K562 (cell line): ENCODE data around the gene CLASP2. TPM values are rescaled to one million over a fixed set of nuclear protein-coding genes. Genes with fewer than 3 reads are reported as not detected.

ENCODE experiments used
- ATF2 ChIP-seq: sonication (generic); formaldehyde crosslinking; IDR thresholded peaks from 2 replicates; pipeline ENCODE4 v1.8.1; 2022; ENCODE audit warnings: missing genetic modification reagents
- CREB5 ChIP-seq: fragments of 250-450 bp; sonication (Bioruptor Pico); IDR thresholded peaks from 2 replicates; pipeline ENCODE4 v1.5.0; 2020; ENCODE audit warnings: mild to moderate bottlenecking
- CXXC5 ChIP-seq: fragments of 250-450 bp; sonication (Bioruptor Pico); IDR thresholded peaks from 2 replicates; pipeline ENCODE4 v1.8.0; 2022; ENCODE audit warnings: inconsistent platforms, mild to moderate bottlenecking, moderate library complexity
- GTF2A2 ChIP-seq: IDR thresholded peaks from 2 replicates; pipeline ENCODE4 v1.6.1; 2016; ENCODE audit warnings: mild to moderate bottlenecking, missing genetic modification characterization, missing compliant biosample characterization
- HLTF ChIP-seq: fragments of 450-650 bp; IDR thresholded peaks from 2 replicates; pipeline ENCODE4 v1.6.1; 2016
- IRF2 ChIP-seq: sonication (generic); formaldehyde crosslinking; IDR thresholded peaks from 2 replicates; pipeline ENCODE4 v1.8.1; 2022; ENCODE audit warnings: mild to moderate bottlenecking, missing genetic modification reagents
- MXI1 ChIP-seq: IDR thresholded peaks from 2 replicates; pipeline ENCODE4 v1.6.1; 2011; ENCODE audit warnings: low read depth, mild to moderate bottlenecking, improper control_type of control experiment, low read length
- NELFE ChIP-seq: IDR thresholded peaks from 2 replicates; pipeline ENCODE4 v1.6.1; 2011; ENCODE audit warnings: mild to moderate bottlenecking; ENCODE audit not compliant: insufficient read depth, insufficient read length
- NFE2 ChIP-seq: IDR thresholded peaks from 2 replicates; pipeline ENCODE4 v1.6.1; 2014; ENCODE audit warnings: antibody characterized with exemption, low read depth
- NUFIP1 ChIP-seq: fragments of 450-650 bp; IDR thresholded peaks from 2 replicates; pipeline ENCODE4 v1.6.1; 2018; ENCODE audit not compliant: partially characterized antibody
- PRPF4 ChIP-seq: fragments of 200-400 bp; formaldehyde crosslinking; IDR thresholded peaks from one replicate; pipeline ENCODE4 v1.6.1; 2017; ENCODE audit warnings: low read length, low read depth, mild to moderate bottlenecking; ENCODE audit not compliant: insufficient read depth, poor library complexity, severe bottlenecking
- PTTG1 ChIP-seq: fragments of 450-650 bp; IDR thresholded peaks from 2 replicates; pipeline ENCODE4 v1.6.1; 2016; ENCODE audit warnings: low read depth, mild to moderate bottlenecking, missing genetic modification characterization, missing compliant biosample characterization
- TAF1 ChIP-seq: IDR thresholded peaks from 2 replicates; pipeline ENCODE4 v1.6.1; 2011; ENCODE audit warnings: mild to moderate bottlenecking, low read length, moderate library complexity; ENCODE audit not compliant: insufficient read depth, control insufficient read depth, severe bottlenecking; ENCODE audit errors: extremely low read depth
- TARDBP ChIP-seq: fragments of 450-650 bp; IDR thresholded peaks from 2 replicates; pipeline ENCODE4 v1.6.1; 2016
- ZC3H4 ChIP-seq: sonication (generic); formaldehyde crosslinking; IDR thresholded peaks from 2 replicates; pipeline ENCODE4 v1.9.0; 2021; ENCODE audit warnings: missing genetic modification reagents, borderline replicate concordance
- ZNF354B ChIP-seq: fragments of 250-450 bp; sonication (Bioruptor Pico); IDR thresholded peaks from 2 replicates; pipeline ENCODE4 v1.4.0; 2020
- ZNF398 ChIP-seq: fragments of 250-450 bp; sonication (Bioruptor Pico); IDR thresholded peaks from 2 replicates; pipeline ENCODE4 v1.8.0; 2021; ENCODE audit warnings: moderate library complexity, mild to moderate bottlenecking, inconsistent platforms
- ZNF431 ChIP-seq: sonication (generic); formaldehyde crosslinking; IDR thresholded peaks from 2 replicates; pipeline ENCODE4 v1.8.0; 2022; ENCODE audit warnings: mild to moderate bottlenecking, missing genetic modification reagents
- ZNF785 ChIP-seq: fragments of 250-450 bp; sonication (Bioruptor Pico); IDR thresholded peaks from 2 replicates; pipeline ENCODE4 v1.4.0; 2020; ENCODE audit warnings: mild to moderate bottlenecking
- polyA plus RNA-seq, 8 experiments: library from polyadenylated mRNA; depleted of rRNA in 4 of 8; stranded (reverse) in 5 of 8; unstranded in 3 of 8; fragments of >200 nt; fragmentation: Nextera tagmentation in 2 of 8; fragmentation: Illumina TruSeq in 1 of 8; extraction: Ambion mirVana in 2 of 8; extraction: Trizol in 1 of 8; gene quantifications; 2 replicates each; pipeline versions ENCODE4 v1.2.1 to v1.2.3, GENCODE V29; 2011 to 2014; ENCODE audit warnings: inconsistent platforms in 1 of 8, missing spikeins in 1 of 8
- total RNA-seq, 7 experiments: library from RNA; depleted of rRNA in 6 of 7; stranded (reverse); fragments of >200 nt in 6 of 7; fragmentation: Illumina TruSeq in 2 of 7; extraction: Trizol in 2 of 7; gene quantifications; 2 replicates each; pipeline versions ENCODE4 v1.2.1 to v1.2.3, GENCODE V29; 2011 to 2021; ENCODE audit warnings: low replicate concordance in 1 of 7
- TF ChIP-seq, protein P1 (sequence below): fragments of 200-800 bp; sonication (Bioruptor generic); IDR thresholded peaks from 2 replicates; pipeline ENCODE4 v1.6.1; 2017; ENCODE audit warnings: missing genetic modification characterization, missing compliant biosample characterization
- TF ChIP-seq, protein P2 (sequence below): fragments of 450-650 bp; formaldehyde crosslinking; IDR thresholded peaks from 2 replicates; pipeline ENCODE4 v1.4.0; 2020; ENCODE audit warnings: mild to moderate bottlenecking

The CLASP2 gene
- total and polyA plus RNA-seq, 9 of the 15 experiments (the other 6 are each of a cell fraction or from before 2014, with no cell fraction given), result 13.5 to 107 (median 71.8) TPM

GRCh38 chr3:33658991-33659848 lies 58.8 kb downstream of the CLASP2 start (continued):
- TF ChIP-seq, protein P1, sequence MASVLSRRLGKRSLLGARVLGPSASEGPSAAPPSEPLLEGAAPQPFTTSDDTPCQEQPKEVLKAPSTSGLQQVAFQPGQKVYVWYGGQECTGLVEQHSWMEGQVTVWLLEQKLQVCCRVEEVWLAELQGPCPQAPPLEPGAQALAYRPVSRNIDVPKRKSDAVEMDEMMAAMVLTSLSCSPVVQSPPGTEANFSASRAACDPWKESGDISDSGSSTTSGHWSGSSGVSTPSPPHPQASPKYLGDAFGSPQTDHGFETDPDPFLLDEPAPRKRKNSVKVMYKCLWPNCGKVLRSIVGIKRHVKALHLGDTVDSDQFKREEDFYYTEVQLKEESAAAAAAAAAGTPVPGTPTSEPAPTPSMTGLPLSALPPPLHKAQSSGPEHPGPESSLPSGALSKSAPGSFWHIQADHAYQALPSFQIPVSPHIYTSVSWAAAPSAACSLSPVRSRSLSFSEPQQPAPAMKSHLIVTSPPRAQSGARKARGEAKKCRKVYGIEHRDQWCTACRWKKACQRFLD (CRISPR knock-in tag), result no peak
- TF ChIP-seq HLTF (no peak), PRPF4 (no peak), TAF1 (no peak), ZNF398 (CRISPR knock-in tag) (no peak), IRF2 (CRISPR knock-in tag) (no peak), NELFE (no peak), ZNF354B (CRISPR knock-in tag) (no peak), ZC3H4 (CRISPR knock-in tag) (no peak), NFE2 (no peak), CREB5 (no peak), PTTG1 (no peak), ZNF785 (CRISPR knock-in tag) (no peak), NUFIP1 (no peak), GTF2A2 (tag) (no peak), TARDBP (no peak), ZNF431 (CRISPR knock-in tag) (no peak), CXXC5 (CRISPR knock-in tag) (peak; percentile 30), ATF2 (CRISPR knock-in tag) (no peak), MXI1 (no peak)
- TF ChIP-seq, protein P2, sequence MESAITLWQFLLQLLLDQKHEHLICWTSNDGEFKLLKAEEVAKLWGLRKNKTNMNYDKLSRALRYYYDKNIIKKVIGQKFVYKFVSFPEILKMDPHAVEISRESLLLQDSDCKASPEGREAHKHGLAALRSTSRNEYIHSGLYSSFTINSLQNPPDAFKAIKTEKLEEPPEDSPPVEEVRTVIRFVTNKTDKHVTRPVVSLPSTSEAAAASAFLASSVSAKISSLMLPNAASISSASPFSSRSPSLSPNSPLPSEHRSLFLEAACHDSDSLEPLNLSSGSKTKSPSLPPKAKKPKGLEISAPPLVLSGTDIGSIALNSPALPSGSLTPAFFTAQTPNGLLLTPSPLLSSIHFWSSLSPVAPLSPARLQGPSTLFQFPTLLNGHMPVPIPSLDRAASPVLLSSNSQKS (CRISPR knock-in tag), result no peak
